Measurements from ENCODE around the gene LRIT3. TPM values are rescaled to one million over a fixed set of nuclear protein-coding genes. Genes with fewer than 3 reads are reported as not detected.

Gene LRIT3
- total and polyA plus RNA-seq, 10 donors: 0.13 to 0.94 (median 0.28) TPM

DNA sequence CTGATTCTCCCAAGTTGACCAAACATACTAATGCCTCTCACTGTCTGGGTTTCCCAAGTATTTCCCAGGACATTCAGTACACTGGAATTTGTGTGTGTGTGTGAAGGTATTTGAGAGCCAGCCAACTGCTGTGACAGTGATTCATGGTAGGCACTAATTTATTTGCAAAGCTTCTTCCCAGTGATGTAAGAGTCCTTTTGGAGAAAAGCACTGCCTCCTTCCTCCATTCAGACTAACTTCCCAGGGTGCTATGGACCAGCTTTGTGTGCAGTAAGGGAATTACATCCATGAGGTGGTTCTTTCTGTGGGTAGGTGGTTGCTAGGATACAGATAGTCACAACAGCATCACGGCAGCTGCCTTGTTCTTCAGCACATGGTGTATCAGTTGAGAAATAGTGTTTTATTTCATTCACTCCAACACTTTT, 73.5 kb downstream of the LRIT3 start:
- Histone ChIP-seq H3K4me1 (no peaks in the 10 kb centered on the region), H3K36me3 (no peaks in the 10 kb centered on the region), H3K9me3 (no peaks in the 10 kb centered on the region), H3K27ac (no peak overlapping the region), H3K4me3 (no peak overlapping the region), H3K27me3 (replicated peaks in 1 of 7) (no peaks in the 10 kb centered on the region)
- intact Hi-C loops (cut with DNase I; ENCODE audit: low total_unique reads): no loop called here
- DNase-seq: no peak
- WGBS, 5 donors: 76 to 82% (median 78%) methylated on average over 1 of the region's 1 CpG
- TF ChIP-seq POLR2A (IDR thresholded peaks at IDR 0.05) (no peak), POLR2AphosphoS5 (IDR thresholded peaks at IDR 0.05) (no peak)

Other genes starting within 250 kb of the LRIT3 start
- gene CASP6, start 144.7 kb upstream of the LRIT3 start, total RNA-seq: 10 to 100 TPM; 11.5 to 34.5 (median 15.4) TPM
- gene CASP6, start 144.7 kb upstream of the LRIT3 start, polyA plus RNA-seq: 10 to 100 TPM in 2 of 3 donors, 1 to 10 TPM in 1; 7.7 to 15.3 (median 10.1) TPM
- 10 to 100 TPM; 13.5 to 21.4 (median 17.1) TPM for gene PLA2G12A, start 118.0 kb upstream of the LRIT3 start, total RNA-seq
- 1 to 10 TPM; 2.6 to 4.1 (median 3.3) TPM for gene PLA2G12A, start 118.0 kb upstream of the LRIT3 start, polyA plus RNA-seq
- gene CFI, start 46.1 kb upstream of the LRIT3 start, total RNA-seq: 10 to 100 TPM; 38.1 to 88.2 (median 66.1) TPM
- 10 to 100 TPM in 2 of 3 donors, 1 to 10 TPM in 1; 9.8 to 21.7 (median 15.3) TPM for gene CFI, start 46.1 kb upstream of the LRIT3 start, polyA plus RNA-seq
- 10 to 100 TPM in 5 of 7 donors, 1 to 10 TPM in 2; 4.3 to 13.2 (median 12.0) TPM for gene GAR1, start 32.3 kb upstream of the LRIT3 start, total RNA-seq
- gene GAR1, start 32.3 kb upstream of the LRIT3 start, polyA plus RNA-seq: 10 to 100 TPM; 23.3 to 29.2 (median 25.3) TPM
- gene RRH, start 20.1 kb upstream of the LRIT3 start, total RNA-seq: 1 to 10 TPM in 1 of 7 donors, under 1 TPM in 4, not detected in 2; 0.40 to 2.0 (median 0.57) TPM
- gene RRH, start 20.1 kb upstream of the LRIT3 start, polyA plus RNA-seq: under 1 TPM in 1 of 3 donors, not detected in 2; 0.03 TPM
- gene EGF, start 64.8 kb downstream of the LRIT3 start, total RNA-seq: 1 to 10 TPM in 4 of 7 donors, under 1 TPM in 3; 0.54 to 2.5 (median 1.0) TPM
- gene EGF, start 64.8 kb downstream of the LRIT3 start, polyA plus RNA-seq: under 1 TPM in 2 of 3 donors, not detected in 1; 0.03 to 0.17 TPM